Stimulated activated CD8-positive, alpha-beta memory T cell treated with anti-CD3 and anti-CD28 coated beads, Interleukin-4, amount 100 ng/mL, for 24 hours (primary cell): ENCODE measurements around the gene TAS2R5.
"Not testable (repeated sequence)": the region's sequence is repeated elsewhere in the genome, so short reads cannot be mapped to it uniquely, and the experiment has no call there.

ENCODE experiments used
- DNase-seq: peaks from one replicate; pipeline ENCODE4 v3.0.0-alpha.2; 2020; ENCODE audit warnings: low read depth

Gene TAS2R5

DNA sequence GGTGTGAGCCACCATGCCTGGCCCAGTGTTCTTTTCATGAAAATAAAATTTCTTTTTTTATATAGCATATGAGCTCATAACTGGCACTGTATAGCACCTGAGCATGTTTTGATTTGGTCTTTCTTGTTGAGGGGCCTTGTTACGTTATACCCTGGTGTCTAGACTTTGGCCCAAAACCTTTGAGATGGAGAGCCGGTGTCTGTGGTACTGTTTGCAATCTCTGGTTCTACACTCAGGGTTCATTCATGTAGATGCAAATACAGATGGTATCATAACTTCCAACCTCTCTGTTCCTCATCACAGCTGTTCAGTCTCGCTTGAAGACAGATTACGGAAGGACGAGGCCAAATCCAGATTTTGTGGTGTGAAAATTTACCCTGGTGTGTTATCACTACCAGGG is at the start of gene TAS2R5:
Gene TAS2R5, plus strand, starts transcription at position 301 of the 400 bp plus-strand sequence. CDS start 145 bp downstream, outside the sequence.
- DNase-seq = no peak

- DNase-seq = no peak
Measured at GRCh38 chr7:141742229-141742628, 47.8 kb upstream of the TAS2R5 start.

DNA sequence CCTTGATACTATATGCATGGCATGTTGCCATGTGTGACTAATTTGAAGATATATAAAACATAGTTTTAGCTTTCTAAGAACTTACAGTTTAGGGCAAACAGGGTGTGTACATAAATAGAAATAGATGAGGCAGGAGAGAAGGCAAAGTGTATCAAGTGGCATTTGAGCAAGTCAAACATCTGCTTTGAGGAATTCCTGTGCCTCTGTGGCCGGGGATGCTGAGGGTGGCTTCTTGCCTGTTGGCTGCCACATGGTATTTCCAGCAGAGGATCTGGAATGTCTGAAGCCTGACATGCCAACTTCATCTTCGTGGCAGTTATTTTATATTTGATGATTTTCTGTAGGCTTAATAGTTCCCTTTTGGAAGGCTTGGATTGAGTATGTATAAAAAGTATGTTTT is 45.9 kb upstream of the TAS2R5 start:
- no peak for DNase-seq

DNA sequence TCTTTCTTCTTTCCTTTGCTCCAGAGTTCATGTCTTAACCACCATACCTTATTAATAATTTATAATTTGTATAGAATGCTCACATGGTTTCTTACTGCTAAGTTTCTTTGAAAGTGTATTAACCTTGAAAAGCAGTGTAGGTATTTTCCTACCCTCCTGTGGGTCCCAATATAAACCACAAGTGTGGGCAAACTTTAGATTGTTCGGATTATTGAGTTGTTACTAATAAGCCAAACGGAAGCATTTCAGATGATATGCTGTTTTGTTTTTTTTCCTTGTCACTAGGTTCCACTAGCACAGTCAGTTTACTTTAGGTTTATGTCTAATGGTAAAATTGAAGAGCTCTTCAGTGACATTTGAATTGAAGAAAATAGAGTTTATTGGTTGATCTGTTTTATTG is 41.6 kb upstream of the TAS2R5 start:
- no peak for DNase-seq

DNA sequence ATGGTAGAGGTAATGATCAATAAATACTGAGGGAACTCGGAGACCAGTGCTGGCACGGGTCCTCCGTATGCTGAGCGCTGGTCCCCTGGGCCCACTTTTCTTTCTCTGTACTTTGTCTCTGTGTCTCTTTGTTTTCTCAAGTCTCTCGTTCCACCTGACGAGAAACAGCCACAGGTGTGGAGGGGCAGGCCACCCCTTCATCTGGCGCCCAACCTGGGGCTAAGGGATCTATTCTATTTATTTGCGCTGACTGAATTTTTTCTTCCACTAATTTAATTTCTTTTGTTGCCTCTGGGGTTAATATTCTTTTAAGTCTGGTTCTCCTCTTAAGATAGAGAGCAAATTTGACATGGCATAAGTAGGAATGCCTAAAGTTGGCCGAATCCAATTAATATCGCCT is 38.1 kb upstream of the TAS2R5 start:
- DNase-seq = not testable (repeated sequence)

- DNase-seq = no peak
Measured at GRCh38 chr7:141752634-141753033, 37.4 kb upstream of the TAS2R5 start.

- no peak for DNase-seq
Measured at GRCh38 chr7:141754939-141755338, 35.1 kb upstream of the TAS2R5 start.

- no peak for DNase-seq
Measured at GRCh38 chr7:141763797-141764196, 26.2 kb upstream of the TAS2R5 start, which contains the start of gene TAS2R3. Gene TAS2R3, plus strand, starts transcription at chr7:141764097. Its CDS starts 62 bp downstream, at chr7:141764159.

GRCh38 chr7:141770083-141770583 is 19.9 kb upstream of the TAS2R5 start:
- not testable (repeated sequence) for DNase-seq

GRCh38 chr7:141776374-141776773 is 13.6 kb upstream of the TAS2R5 start, which contains the start of gene TAS2R4:
Gene TAS2R4, plus strand, starts transcription at chr7:141776674. Its CDS starts 1,815 bp downstream, at chr7:141778489.
- DNase-seq = no peak

GRCh38 chr7:141785706-141786552 is 4.1 kb upstream of the TAS2R5 start:
- no peak for DNase-seq

- no peak for DNase-seq
Measured at GRCh38 chr7:141788296-141788695, 1.7 kb upstream of the TAS2R5 start.

DNA sequence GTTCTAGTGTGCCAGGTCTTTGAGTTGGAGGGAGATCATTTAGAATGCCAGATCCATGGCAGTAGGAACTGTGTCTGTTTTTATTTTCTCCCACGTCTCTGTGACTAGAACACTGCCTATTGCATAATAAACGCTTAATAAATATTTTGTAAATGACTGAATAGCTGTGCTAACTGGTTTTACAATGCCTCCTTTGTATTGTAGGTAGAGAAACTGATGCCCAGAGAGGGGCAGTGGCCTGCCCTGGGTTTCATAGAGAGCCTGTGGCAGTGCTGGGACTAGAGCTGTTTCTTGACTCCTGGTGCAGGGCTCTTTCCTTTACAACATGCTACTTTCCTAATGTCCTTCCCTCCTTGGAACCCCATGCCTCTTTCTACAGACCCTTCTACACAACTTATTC is 2.5 kb downstream of the TAS2R5 start:
- no peak for DNase-seq

DNA sequence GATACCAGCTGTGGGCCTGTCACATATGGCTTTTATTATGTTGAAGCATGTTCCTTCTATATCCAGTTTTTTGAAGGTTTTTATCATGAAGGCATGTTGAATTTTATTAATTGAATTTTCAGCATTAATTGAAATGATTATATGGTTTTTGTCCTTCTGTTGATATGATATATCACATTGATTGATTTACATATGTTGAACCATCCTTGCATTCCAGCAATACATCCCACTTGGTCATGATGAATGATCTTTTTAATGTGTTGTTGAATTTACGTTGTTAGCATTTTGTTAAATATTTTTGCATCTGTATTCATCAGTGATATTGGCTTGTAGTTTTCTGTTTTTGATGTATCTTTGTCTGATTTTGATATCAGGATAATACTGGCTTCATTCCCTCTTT is 30.1 kb downstream of the TAS2R5 start:
- no peak for DNase-seq

DNA sequence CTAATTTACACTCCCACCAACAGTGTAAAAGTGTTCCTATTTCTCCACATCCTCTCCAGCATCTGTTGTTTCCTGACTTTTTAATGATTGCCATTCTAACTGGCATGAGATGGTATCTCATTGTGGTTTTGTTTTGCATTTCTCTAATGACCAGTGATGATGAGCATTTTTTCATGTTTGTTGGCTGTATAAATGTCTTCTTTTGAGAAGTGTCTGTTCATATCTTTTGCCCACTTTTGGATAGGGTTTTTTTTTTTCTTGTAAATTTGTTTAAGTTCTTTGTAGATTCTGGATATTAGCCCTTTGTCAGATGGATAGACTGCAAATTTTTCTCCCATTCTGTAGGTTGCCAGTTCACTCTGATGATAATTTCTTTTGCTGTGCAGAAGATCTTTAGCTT is 32.4 kb downstream of the TAS2R5 start:
- not testable (repeated sequence) for DNase-seq

DNA sequence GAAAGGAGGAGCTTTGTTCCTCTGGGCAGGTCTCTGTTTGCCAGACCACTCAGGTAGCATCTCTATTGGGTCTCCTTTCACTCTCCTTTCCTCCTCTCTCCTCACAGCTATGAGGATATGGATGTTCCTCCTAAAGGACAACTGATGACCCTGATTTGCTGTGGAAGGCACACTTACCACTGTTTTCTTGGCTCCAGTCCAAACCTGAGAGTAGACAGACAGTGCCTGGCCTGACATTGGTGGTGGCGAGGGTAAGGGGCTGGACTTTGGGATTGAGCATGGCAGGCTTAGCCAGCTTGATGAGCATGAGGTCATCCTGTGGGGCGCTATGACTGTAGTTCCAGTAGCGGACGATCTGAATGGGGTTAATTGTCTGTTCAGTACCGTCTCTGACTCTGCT is 47.7 kb downstream of the TAS2R5 start:
- no peak for DNase-seq

DNA sequence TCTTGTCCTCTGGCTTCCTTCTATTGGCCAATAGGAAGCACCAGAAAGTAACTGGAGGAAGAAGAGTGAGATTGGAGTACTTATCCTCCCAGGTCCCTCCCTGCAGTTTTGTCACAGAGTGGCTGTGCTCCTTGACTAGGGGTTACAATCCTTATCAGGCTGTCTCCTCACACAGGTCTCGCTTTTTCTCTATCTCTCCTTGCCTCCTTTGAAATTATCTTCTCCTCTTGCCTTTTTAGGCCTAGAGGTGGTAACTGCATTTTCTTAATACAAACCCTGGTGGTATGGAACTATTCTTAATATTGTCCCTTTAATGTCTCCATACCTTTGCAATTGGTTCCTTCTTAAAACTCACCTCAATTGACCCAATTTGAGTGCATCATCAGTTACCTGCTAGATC is 48.6 kb downstream of the TAS2R5 start:
- no peak for DNase-seq

DNA sequence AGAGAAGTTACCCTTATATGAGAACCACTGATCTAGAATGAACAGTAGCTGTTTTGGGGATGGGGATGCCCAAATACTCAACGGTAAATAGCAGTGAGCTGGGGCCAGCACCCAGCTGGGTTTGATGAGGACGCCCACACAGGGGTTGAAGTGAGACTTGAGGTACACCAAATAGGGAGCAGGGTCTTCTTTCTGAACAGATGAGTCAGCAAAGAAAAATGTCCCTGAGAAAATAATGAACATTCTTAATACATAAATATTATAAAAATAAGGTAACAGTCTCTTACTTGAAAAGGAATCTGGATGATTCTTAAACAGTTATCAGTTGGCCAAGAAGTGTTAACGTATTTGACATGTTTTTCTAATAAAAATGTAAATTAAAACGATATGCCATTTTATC is 49.2 kb downstream of the TAS2R5 start:
- DNase-seq = no peak

DNA sequence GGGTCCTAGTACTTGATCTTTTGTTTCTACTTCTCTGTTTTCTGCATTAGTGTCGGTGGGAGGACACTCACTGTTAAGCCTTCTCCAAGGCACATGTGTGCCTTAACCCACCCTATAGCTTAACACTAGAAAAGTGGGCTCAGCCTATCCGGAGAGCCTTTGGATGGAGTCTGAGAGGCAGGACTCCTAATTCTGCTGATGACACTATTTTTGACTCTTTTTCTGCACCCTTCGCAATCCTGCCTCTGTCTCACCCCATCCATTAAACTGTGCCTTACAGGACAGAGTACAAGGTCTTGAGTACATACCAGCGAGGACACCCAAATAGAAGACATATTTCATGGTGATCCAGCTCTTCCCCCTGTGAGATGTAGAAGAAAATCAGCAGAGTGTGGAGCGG is 50.7 kb downstream of the TAS2R5 start:
- no peak for DNase-seq
